Measurements from ENCODE around the gene MIDN.
A peak's percentile ranks its signal among the peaks of the same experiment; 100 is the strongest.
"Not testable (repeated sequence)": the region's sequence is repeated elsewhere in the genome, so short reads cannot be mapped to it uniquely, and the experiment has no call there.

MIDN gene

DNA sequence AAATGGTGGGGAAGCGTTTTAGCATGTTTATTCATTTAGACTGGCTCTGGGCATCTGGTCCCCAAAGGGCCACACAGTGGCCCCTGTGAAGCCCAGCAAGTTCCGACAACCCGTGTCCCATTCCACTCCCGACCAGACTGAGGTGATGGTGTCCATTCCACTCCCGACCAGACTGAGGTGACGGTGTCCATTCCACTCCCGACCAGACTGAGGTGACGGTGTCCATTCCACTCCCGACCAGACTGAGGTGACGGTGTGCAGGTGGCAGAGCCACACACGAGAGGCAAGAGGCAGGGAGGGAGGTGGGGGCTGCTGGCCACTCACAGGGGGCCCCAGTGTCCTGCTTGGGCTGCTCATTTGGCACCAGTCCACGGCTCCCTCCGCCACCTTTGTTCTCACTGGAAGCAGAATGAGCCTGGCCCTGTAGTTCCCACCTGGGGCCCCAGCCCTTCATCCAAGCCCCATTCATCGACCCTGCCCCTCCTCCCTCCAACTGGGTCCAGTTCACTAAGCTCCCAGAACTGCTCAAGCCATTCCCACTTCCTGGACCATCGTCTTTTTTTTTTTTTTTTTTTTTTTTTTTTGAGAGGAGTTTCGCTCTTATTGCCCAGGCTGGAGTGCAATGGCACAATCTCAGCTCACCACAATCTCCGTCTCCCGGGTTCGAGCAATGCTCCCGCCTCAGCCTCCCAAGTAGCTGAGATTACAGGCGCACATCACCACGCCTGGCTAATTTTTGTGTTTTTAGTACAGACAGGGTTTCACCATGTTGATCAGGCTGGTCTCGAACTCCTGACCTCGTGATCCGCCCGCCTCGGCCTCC lies 1.9 kb upstream of the MIDN start:
- not testable (repeated sequence) for DNase-seq

DNA sequence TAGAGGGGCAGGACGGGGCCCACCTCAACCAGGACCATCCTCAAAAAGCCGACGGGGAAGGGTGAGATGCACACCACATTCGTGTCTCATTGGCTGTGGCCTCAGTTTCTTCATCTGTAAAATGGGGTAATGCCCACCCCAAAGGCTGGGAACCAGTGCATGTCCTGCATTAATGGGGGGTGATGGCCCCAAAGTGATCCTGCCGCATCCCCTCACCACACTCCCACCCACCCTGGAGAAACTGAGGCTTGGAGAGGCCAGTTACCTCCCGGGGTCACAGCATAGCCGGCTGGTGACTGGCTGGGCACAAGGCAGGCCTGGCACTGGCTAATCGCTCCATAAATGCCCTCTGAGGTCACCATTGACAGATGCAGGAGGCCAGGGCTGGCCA lies 640 bp upstream of the MIDN start:
- DNase-seq: no peak

DNA sequence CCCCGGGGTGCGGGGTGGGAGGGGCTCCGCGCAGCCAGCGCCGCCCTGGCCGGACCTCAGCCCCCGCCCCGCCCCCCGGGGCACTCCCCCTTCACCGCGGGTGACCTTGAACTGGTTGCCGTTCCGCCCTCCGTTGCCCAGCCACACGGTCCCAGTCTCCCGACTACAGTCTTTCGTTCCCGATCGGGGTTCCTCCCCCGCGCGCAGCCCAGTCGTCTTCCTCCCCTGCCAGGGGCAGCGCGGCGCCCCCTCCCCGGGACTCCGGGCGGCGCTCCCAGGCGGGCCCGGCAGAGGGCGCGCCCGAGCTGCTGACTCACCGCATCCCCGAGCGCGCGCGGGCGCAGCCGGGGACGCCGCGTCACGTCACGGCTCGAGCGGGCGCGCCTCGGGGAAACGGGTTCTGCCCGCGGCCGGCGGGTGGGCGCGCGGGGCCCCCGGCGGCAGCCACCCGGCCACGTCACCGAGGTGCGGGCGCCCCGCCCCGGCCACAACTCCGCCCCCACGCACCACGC lies 459 bp downstream of the MIDN start:
- peak; percentile 80 to 91 for DNase-seq

DNA sequence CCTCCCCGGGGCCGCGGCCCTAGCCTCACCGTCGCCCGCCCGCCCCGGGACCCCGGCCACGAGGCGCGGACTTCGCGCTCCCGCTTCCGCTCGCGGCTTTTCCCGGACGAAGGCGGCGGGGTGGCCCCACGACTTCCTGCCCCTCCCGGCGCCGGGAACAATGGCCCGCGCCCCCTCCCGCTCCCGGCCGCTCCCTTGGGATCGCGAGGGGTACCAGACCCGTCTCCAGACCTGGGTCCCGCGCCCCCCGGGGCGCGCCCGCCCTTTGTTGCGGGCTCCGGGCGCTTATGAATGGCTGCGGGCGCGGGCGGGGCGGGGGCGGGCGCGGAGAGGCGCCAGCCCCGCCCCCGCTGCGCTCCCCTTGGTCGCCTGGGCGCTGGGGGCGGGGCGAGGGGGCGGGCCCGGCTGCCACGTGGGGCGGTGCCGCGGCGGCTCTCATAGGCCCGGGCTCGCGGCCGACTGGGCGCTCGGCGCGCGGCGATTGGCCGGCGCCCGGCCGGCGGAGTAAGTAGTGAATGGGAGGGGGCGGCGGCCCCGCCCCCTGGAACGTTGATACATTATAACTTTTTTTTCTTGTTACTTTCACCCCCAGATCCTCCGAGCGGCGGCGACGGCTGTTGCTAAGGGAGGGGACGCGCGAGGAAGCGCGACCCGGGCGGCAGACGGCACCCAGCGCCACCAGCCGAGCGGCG lies 1.1 kb downstream of the MIDN start:
- DNase-seq: peak; percentile 94 to 95

DNA sequence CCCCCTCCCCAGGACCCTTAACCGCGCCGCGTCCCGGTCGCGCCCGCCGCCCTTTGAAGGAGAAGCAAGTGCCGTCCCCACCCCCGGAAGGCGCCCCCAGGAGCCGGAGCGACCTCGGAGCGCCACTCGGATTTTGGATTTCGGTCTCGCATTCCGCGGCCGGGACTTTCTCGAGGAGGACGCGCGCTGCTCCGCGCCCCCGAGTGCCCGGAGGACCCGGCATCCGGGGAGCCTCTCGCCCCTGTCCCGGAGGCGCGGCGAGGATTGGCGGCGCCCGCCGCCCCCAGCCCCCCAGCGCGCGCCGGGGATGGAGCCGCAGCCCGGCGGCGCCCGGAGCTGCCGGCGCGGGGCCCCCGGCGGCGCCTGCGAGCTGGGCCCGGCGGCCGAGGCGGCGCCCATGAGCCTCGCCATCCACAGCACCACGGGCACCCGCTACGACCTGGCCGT lies 1.6 kb downstream of the MIDN start:
- no peak for DNase-seq

DNA sequence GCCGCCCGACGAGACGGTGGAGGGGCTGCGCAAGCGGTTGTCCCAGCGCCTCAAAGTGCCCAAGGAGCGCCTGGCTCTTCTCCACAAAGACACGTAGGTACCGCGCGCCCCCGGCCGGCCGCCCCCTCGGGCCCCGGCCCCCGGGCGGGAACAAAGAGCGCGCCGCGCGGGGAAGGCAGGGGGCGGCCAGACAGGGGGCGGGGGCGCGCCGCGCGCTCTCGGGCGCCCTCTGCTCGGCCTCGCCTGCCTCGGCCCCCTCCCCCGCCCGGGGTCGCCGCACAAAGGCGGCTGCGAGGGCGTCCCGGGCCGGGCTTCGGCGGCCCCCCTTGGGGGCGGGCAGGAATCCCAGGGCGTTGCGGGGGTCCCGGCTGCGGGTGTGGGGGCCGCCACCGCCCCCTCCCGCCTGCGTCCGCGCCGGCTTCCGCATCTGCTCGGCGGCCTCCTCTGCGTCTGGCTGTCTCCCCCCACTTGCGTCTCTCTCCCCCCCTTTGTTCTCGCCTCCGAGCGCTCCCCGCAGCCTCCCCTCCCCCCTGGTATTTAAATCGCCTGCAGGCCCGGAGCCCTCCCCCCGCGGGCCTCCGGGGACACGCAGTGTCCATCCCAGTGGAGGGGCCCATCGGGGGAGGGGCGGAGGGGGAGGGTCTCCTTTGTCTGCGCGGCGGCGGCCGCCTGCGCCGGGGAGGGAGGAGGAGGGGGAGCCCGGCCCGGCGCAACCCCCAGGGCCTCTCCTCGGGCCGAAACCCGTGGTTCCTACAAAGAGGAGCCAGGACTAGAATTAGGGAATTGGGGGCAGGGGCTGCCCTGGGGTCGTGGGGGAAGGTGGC lies 2.3 kb downstream of the MIDN start:
- peak; percentile 52 to 58 for DNase-seq

DNA sequence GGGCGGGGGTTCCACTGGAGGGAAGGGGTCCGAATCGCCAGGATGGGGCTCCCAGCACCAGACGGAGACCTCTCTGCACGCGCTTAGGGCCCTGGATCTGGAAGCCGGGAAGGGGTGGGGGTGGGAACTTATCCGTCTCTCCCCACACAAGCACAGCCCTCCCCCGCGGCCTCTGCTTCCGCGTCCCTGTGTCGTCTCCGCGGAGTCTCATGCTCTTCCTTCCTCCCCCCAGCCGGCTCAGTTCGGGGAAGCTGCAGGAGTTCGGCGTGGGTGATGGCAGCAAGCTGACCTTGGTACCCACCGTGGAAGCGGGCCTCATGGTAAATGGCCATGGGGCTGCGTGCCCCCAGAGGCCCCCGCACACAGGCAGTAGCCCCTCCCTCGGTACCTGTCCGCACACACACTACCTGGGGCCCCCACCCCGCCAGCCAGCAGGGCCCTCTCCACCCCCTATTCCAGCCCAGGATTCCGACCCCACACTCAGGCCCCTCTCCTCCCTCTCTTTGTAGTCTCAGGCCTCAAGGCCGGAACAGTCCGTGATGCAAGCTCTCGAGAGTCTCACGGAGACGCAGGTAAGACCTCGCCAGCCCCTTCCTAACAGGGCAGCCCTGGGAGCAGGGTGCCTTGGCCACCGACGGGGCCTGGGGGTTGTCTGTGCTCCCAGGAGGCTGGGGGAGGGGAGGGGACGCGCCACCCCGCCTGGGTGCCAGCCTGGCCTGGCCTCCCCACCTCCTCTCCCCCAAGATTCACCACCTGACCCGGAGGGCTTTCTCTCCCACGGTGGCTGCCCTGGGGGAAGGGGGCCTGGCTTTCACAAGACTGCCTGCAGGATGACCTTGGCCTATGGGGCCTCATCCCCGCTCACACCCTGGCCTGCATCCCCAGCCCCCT lies 3.2 kb downstream of the MIDN start:
- peak; percentile 78 to 79 for DNase-seq

DNA sequence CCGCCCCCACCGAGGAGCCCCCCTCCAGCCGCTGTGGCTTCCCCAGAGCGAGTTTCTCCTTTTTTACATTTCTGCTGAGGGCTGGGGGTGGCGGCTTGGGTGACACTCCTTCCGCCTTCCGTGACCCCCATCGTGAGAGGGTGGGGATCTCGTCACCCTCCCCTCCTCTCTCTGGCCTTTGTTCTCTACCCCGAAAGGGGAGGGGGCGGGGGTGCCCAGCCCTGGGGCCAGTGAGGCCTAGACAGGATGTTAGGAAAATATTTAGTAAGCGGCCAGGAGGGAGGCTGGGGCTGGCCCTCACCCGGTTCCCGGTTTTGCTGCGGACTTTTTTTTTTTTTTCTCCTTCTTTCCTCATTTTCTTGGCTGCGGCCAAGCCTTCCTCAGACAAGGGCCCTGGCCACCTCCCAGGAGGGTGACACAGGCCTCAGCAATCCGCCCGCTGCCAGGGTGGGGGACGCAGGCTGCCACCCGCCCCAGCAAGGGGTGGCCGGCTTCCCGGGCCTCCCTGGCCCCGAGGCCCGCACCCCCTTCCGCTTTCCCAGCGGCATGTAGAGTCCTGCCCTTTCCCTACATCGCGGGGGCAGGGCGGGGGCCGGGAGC lies 3.9 kb downstream of the MIDN start:
- DNase-seq: peak in 1 of 2 experiments; percentile 76

DNA sequence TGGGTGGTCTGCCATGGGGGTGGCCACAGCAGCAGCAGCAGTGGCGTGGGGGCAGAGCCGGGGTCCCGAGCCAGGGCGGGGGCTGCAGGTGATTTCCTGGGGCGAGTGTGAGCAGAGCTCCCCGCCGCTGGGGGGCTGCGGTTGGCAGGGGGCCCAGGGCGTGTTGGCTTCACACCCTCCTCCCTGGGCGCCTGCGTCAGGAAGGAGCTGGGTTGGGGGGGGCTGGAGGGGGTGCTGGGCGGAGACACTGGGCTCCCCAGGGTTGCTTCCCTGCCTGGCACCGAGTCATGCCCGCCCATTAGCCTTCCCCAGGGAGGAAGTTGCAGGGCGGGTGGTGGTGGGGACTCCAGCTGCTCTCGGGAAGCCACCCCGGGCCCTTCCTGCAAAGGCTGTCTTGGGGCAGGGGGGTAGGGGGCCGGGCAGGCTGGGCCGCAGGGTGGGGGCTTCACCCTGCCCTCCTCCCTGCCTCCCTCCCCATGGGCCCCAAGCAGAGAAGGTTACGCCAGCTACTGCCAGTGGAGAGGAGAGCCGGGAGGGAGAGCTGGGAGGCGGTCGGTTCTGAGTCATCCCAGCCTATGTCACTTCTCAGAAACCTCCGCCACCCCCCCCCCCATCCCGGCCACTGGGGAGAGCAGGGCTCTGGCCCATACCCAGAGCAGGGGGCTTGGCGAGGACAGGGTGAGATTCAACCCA lies 4.6 kb downstream of the MIDN start:
- DNase-seq: peak; percentile 81 to 85

DNA sequence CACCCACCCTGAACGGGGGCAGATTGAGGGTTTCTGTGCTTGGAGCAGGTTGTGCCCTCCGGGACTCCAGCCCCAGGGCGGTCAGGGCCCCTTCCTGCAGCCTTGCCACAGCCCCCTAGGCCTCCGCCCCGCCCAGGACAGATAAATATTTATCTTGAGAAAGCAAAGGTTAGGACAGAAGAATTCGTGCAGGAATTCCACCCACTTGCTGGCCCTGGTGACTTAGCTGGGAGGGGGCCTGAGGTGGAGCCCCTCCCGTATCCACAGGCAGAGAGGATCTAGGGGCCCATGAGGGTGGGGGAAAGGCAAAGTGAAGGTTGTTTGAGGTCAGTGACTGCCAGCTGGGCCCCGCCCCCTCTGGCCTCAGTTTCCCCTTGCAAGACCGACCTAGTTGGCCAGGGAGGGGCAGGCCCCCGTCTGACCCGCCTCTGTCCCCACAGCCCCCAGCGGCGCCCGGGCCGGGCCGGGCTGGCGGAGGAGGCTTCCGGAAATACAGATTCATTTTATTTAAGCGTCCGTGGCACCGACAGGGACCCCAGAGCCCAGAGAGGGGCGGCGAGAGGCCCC lies 5.2 kb downstream of the MIDN start:
- no peak for DNase-seq

DNA sequence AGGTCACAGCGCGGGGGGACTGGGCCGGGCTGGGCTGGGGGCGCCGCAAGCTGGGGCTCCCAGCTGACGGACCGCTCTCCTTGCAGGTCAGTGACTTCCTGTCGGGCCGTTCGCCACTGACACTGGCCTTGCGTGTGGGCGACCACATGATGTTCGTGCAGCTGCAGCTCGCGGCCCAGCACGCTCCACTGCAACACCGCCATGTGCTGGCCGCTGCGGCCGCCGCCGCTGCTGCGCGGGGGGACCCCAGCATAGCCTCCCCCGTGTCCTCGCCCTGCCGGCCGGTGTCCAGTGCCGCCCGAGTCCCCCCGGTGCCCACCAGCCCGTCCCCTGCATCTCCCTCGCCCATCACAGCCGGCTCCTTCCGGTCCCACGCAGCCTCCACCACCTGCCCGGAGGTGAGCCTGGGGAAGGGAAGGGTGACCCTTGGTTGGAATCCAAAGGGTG lies 5.7 kb downstream of the MIDN start:
- no peak for DNase-seq

DNA sequence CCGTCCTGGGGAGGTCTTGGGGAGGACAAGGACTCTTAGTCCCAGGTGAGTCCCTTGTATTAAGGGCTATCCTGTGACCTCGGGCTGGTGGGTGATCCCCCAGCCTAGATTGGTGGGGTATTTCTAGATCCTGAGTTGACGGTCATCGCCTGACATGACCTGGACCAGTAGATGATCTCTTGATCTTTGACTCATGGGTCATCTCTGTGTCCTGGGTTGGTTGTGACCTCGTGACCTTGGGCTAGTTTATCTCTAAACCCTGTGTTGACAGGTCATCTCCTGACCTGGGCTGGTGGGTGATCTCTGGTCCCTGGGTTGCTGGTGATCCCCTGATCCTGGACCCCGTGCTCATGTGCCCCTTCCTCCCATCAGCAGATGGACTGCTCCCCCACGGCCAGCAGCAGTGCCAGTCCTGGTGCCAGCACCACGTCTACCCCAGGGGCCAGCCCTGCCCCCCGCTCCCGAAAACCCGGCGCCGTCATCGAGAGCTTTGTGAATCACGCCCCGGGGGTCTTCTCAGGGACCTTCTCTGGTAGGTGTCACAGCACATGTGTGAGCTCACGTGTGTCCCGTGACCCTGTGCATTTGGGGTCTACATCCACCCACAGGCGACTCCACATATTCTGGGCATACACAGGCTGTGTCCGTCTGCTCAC lies 6.3 kb downstream of the MIDN start:
- no peak for DNase-seq

DNA sequence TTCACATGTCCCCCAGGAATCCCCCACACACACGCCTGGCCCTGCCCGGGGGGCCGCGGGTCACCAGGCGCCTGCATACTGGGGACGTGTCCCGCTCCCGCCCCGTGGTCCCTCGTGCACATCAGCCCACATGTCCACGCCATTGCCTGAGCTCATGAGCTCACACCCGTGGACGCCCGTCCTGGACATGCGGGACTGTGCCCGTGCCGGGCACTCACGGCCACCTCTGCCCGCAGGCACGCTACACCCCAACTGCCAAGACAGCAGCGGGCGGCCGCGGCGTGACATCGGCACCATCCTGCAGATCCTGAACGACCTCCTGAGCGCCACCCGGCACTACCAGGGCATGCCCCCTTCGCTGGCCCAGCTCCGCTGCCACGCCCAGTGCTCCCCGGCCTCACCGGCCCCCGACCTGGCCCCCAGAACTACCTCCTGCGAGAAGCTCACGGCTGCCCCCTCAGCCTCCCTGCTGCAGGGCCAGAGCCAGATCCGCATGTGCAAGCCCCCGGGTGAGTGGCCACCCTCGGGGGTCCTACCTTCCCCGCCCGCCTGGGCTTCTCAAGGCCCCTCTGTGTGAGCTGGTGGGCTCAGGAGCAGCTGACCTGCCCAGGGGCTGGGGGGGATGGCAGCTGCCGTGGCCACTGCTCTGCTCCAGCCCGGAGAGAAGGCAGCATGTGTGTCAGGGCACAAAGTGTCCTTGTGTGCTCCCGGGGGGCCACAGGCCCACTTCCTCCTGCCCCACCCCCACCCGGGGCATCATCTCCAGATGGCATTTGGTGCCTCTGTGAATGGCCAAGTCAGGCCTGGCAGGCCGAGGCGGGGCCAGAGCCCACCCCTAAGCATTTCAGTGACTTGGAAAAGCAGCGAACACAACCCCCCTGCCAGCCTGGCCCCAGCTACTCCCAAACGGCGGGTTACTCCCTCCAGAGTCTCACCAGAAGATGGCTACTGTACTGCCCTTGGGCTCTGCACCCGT lies 7.1 kb downstream of the MIDN start:
- DNase-seq: no peak

DNA sequence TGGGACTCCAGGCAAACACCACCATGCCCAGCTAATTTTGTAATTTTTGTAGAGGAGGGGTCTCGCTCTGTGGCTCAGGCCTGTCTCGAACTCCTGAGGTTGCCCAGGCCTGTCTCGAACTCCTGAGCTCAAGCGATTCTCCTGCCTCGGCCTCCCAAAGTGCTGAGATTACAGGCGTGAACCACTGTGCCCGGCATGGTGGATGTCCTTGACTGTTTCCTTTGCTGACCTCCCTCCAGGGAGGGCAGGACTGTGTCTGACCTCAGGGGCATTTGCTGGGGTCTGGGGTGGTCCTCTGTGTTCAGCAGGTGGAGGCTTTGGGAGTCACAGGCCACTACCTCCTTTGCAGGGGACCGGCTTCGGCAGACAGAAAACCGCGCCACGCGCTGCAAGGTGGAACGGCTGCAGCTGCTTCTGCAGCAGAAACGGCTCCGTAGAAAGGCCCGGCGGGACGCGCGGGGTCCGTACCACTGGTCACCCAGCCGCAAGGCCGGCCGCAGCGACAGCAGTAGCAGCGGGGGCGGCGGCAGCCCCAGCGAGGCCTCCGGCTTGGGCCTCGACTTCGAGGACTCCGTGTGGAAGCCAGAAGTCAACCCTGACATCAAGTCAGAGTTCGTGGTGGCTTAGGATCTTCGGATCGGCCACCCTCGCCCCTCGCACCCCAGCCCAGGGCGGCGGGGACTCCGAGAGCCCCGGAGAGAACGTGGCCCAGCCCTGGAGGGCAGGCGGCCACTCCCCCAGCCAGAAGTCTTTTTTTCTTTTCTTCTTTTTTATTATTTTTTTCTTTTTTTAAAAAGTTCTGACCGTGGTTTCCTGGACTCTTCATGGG lies 8.5 kb downstream of the MIDN start:
- no peak for DNase-seq

DNA sequence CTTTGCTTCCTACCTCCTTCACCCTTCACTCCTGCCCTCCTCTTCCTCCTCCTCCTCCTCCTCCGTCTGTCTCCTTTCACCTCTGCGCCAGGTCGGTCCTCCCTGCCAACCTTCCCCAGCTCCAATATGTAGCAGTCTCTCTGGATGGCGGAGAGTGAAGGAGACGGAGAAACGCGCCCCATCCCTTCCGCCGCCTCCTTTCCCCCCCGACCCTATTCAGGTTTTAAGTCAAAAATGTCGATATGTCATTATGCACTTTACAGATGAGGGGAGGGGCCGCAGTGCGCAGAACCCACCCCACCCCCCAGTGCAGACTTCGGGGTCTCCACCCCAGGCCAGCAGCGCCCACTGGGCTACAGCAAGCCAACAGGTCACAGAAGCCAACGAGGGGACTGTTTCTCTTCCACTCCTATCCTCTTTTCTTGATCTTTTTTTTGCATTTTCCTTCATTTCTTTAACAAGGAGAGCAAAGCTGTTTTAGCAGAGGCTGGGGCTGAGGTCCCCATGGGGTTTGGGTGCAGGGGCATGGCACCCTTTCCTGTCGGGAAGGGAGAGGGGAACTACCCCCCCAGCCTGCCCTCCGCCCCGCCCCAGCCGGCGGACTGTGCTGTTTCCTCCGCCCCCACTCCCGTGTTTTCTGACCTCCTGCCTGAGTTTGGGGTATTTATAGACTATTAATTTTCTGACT lies 9.2 kb downstream of the MIDN start:
- DNase-seq: no peak

DNA sequence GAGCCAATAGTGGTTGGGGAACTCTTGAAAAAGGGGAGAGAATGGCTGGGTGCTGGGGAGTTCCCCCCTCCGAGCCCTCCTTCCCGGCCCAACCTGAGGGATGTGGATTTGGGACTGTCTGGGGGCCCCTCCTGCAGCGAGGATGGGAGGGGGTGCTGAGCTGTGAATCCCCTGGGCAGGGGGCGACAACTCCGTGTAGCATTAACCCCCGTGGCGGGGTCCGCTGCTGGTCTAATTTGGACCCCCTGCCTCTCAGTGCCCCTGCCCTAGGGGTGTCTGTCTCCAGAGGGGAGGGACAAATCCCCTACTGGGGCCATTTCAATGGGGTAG lies 9.7 kb downstream of the MIDN start:
- DNase-seq: no peak

DNA sequence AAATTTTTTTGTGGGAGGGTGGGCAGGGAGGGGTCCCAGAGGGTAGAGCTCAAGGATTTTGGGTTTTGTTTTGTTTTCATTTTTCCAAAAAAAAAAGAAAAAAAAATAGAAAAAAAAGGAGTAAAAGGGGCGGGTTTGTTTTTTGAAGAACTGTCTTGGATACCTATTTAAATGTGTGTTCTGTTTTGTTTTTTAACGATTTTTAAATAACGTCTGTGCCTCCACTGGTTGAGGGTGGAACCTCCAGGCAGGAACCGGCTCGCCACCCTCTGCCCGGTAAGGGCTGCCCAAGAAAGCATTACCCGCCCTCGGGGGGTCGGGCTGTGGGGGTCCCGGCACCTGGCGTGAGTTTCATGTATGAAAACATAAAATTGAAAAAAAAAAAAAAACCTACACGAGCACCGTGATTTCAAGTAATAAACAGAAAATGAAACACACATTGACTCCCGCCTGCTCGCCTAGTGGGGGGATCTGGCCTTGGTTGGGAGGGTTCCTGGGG lies 10.4 kb downstream of the MIDN start:
- DNase-seq: no peak
